PC-9 (cell line): ENCODE data around the gene TBC1D14.

Experiments used
- CTCF ChIP-seq: fragments of 200-600 bp; sonication (generic); conservative IDR thresholded peaks from 2 replicates; pipeline ENCODE4 v1.6.1; 2017; ENCODE audit warnings: mixed run types, antibody characterized with exemption, mild to moderate bottlenecking, moderate library complexity
- EZH2 ChIP-seq: fragments of 200-600 bp; sonication (generic); IDR thresholded peaks from 2 replicates; pipeline ENCODE4 v1.8.0; 2017; ENCODE audit warnings: antibody characterized with exemption, low read depth

GRCh38 chr4:6989331-6989923, 79.8 kb downstream of the TBC1D14 start:
- no peak for TF ChIP-seq CTCF
- no peak for TF ChIP-seq EZH2
